ENCODE results near the gene DNAJC7.

DNA sequence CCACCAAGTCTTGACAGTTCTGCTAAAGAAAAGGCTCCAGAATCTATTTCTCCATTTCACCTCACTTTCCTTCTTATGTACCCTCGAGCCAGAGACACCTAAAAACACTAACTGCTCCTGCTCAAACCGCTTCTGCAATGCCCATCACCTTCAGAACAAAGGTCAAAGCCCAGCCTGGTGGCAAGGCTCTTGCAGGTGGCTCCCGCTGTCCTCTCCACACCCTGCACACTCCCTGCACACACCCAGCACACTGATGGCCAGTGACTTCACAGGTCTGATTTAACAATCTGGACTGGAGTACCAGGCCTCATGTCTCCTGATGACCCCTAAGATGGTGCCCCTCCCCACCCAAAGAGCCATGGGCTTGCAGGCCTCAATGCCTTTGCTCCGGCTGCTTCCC is 43.0 kb upstream of the DNAJC7 start:
- TF ChIP-seq POLR2A (IDR thresholded peaks at IDR 0.05; ENCODE audit: low read length): no peak
- no peak for TF ChIP-seq GATA1 (IDR thresholded peaks at IDR 0.05; ENCODE audit: low read depth, low read length)

All from erythroblast (primary cell).